Stimulated activated CD4-positive, alpha-beta T cell treated with anti-CD3 and anti-CD28 coated beads, Interleukin-1b, Interleukin-23, amount 100 ng/mL, for 24 hours (primary cell): Measurements from ENCODE around the gene CEP83.
"Not testable (repeated sequence)": the region's sequence is repeated elsewhere in the genome, so short reads cannot be mapped to it uniquely, and the experiment has no call there.

ENCODE experiments used
- DNase-seq, 4 experiments: peaks; one replicate each; pipeline ENCODE4 v3.0.0-alpha.2; 2020; ENCODE audit warnings: low read depth in 4 of 4, low spot score in 1 of 4

Gene CEP83

GRCh38 chr12:94433744-94434143 is 25.9 kb downstream of the CEP83 start:
- DNase-seq: no peak

GRCh38 chr12:94430304-94430703 is 29.4 kb downstream of the CEP83 start:
- no peak for DNase-seq

- no peak for DNase-seq
Observed at GRCh38 chr12:94429633-94430032, 30.0 kb downstream of the CEP83 start.

- no peak for DNase-seq
Observed at GRCh38 chr12:94429191-94429590, 30.5 kb downstream of the CEP83 start.

- DNase-seq: no peak
Observed at GRCh38 chr12:94427501-94428381, 31.9 kb downstream of the CEP83 start.

GRCh38 chr12:94426049-94426448 is 33.6 kb downstream of the CEP83 start:
- DNase-seq: no peak

GRCh38 chr12:94424830-94425229 is 34.8 kb downstream of the CEP83 start:
- not testable (repeated sequence) for DNase-seq

GRCh38 chr12:94421868-94422740 is 37.6 kb downstream of the CEP83 start:
- no peak for DNase-seq

- no peak for DNase-seq
Observed at GRCh38 chr12:94418517-94418916, 41.1 kb downstream of the CEP83 start.

GRCh38 chr12:94416613-94417012 is 43.1 kb downstream of the CEP83 start:
- no peak for DNase-seq

GRCh38 chr12:94415066-94415465 is 44.6 kb downstream of the CEP83 start:
- DNase-seq: no peak

GRCh38 chr12:94405413-94406116 is 54.1 kb downstream of the CEP83 start:
- no peak for DNase-seq

- DNase-seq: no peak
Observed at GRCh38 chr12:94404854-94405253, 54.8 kb downstream of the CEP83 start.

- DNase-seq: no peak
Observed at GRCh38 chr12:94401326-94401725, 58.3 kb downstream of the CEP83 start.

- not testable (repeated sequence) for DNase-seq
Observed at GRCh38 chr12:94398685-94399084, 61.0 kb downstream of the CEP83 start.

GRCh38 chr12:94397401-94397800 is 62.3 kb downstream of the CEP83 start:
- no peak for DNase-seq

- DNase-seq: not testable (repeated sequence)
Observed at GRCh38 chr12:94396014-94396413, 63.7 kb downstream of the CEP83 start.

GRCh38 chr12:94390130-94390485 is 69.6 kb downstream of the CEP83 start:
- no peak for DNase-seq

GRCh38 chr12:94389482-94390129 is 70.1 kb downstream of the CEP83 start:
- DNase-seq: not testable (repeated sequence)

GRCh38 chr12:94386422-94386821 is 73.2 kb downstream of the CEP83 start:
- DNase-seq: no peak

GRCh38 chr12:94384030-94384429 is 75.6 kb downstream of the CEP83 start:
- no peak for DNase-seq
